ENCODE data around the gene STKLD1.

DNA sequence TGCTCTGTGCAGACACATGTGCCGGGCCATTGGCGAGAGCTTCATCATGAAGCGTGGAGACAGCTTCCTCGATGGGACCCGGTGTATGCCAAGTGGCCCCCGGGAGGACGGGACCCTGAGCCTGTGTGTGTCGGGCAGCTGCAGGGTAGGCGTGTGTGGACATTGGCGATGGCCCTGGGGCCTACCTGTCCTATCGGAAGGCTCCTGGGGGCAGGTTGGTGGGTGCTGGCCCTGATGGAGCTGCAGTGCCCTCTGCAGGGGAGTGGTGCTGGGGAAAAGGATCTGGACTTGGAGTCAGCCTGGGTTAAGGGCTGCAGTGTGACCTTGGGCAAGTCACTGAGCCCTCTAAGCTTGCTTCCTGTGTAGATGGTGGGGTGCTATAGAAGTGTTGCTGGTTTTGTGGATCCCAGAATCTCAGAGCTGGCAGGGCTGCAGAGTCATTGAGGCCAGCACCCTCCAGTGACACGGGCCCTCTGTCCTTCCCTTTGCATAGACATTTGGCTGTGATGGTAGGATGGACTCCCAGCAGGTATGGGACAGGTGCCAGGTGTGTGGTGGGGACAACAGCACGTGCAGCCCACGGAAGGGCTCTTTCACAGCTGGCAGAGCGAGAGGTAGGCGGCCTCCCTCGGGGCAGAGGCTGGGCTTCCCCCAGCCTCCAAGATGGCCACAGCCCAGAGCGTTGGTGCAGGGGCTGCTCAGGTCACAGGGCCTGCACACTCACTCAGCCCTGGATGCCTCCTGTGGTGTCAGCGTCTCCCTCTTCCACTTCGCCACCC is 61.8 kb downstream of the STKLD1 start:
- TF ChIP-seq, protein P1, sequence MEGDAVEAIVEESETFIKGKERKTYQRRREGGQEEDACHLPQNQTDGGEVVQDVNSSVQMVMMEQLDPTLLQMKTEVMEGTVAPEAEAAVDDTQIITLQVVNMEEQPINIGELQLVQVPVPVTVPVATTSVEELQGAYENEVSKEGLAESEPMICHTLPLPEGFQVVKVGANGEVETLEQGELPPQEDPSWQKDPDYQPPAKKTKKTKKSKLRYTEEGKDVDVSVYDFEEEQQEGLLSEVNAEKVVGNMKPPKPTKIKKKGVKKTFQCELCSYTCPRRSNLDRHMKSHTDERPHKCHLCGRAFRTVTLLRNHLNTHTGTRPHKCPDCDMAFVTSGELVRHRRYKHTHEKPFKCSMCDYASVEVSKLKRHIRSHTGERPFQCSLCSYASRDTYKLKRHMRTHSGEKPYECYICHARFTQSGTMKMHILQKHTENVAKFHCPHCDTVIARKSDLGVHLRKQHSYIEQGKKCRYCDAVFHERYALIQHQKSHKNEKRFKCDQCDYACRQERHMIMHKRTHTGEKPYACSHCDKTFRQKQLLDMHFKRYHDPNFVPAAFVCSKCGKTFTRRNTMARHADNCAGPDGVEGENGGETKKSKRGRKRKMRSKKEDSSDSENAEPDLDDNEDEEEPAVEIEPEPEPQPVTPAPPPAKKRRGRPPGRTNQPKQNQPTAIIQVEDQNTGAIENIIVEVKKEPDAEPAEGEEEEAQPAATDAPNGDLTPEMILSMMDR (IDR thresholded peaks at IDR 0.05): no peak
- TF ChIP-seq POLR2A (IDR thresholded peaks at IDR 0.05): no peak

All from breast epithelium (tissue), 3 donors.